ENCODE measurements around the gene MICB. TPM values are rescaled to one million over a fixed set of nuclear protein-coding genes. Genes with fewer than 3 reads are reported as not detected.

Gene MICB
- total RNA-seq, 2 donors from 2014 or later: 5.6 to 6.7 TPM

DNA sequence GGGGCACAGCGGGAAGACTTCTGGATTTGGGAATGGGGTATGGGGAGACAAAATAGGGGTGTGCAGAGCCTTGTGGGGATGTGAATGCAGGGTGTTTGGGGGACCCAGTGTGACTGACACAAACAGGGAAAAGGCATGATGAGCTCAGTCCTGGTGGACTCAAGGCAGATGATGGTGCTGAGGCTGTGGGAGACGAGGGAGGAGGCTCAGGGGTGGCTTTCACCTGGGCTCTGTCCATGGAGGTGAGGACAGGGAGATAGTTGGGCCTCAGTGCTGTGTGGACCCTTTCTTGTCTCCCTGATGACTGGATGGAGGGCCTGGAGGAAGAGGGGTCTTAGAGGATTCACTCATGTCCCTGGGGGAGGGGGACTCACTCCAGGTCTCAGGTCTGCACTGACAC, 26.2 kb upstream of the MICB start:
- no peaks in the 10 kb centered on the region for H3K4me1 ChIP-seq
- H3K27me3 ChIP-seq: no peaks in the 10 kb centered on the region
- H3K27ac ChIP-seq: no peak overlapping the region
- no peaks in the 10 kb centered on the region for H3K9me3 ChIP-seq
- TF ChIP-seq CTCF (IDR thresholded peaks at IDR 0.05): no peak
- no peak for DNase-seq
- H3K4me3 ChIP-seq: no peak overlapping the region
- H3K9ac ChIP-seq (ENCODE audit: low read depth in 2 of 2, low read length in 2 of 2): no peak overlapping the region
- intact Hi-C loops (cut with DNase I): no loop called here
- no peaks in the 10 kb centered on the region for H3K36me3 ChIP-seq

DNA sequence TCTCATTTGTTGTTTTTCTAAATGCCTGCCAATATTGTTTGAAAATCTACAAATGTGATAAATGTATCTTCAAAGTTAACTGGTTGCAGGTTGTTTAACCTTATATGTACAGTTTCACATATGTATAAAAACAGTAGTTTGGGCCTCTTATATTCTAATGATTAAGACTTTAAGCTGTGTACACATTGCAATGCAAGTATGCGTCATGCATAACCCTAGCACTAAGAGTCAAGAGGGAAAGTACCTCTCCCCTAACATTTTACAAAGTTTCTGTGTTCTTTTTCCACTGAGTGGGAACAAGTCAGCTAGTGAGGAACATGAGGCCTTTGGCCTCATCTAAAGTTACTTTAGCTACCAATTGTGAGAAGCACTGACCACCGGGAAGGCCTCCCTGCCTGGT, 25.7 kb upstream of the MICB start:
- no peak for DNase-seq
- no peak overlapping the region for H3K9ac ChIP-seq (ENCODE audit: low read depth in 2 of 2, low read length in 2 of 2)
- H3K36me3 ChIP-seq: no peaks in the 10 kb centered on the region
- TF ChIP-seq CTCF (IDR thresholded peaks at IDR 0.05): no peak
- no peak overlapping the region for H3K4me3 ChIP-seq
- no peak overlapping the region for H3K27ac ChIP-seq
- intact Hi-C loops (cut with DNase I): no loop called here
- no peaks in the 10 kb centered on the region for H3K4me1 ChIP-seq
- H3K27me3 ChIP-seq: no peaks in the 10 kb centered on the region
- no peaks in the 10 kb centered on the region for H3K9me3 ChIP-seq

- H3K27me3 ChIP-seq: no peaks in the 10 kb centered on the region
- no peaks in the 10 kb centered on the region for H3K4me1 ChIP-seq
- H3K27ac ChIP-seq: no peak overlapping the region
- TF ChIP-seq CTCF (IDR thresholded peaks at IDR 0.05): no peak
- no peaks in the 10 kb centered on the region for H3K9me3 ChIP-seq
- no peak overlapping the region for H3K4me3 ChIP-seq
- intact Hi-C loops (cut with DNase I): no loop called here
- no peak overlapping the region for H3K9ac ChIP-seq (ENCODE audit: low read depth in 2 of 2, low read length in 2 of 2)
- no peaks in the 10 kb centered on the region for H3K36me3 ChIP-seq
- no peak for DNase-seq
These were observed 24.7 kb upstream of the MICB start for GRCh38 chr6:31473244-31473643.

DNA sequence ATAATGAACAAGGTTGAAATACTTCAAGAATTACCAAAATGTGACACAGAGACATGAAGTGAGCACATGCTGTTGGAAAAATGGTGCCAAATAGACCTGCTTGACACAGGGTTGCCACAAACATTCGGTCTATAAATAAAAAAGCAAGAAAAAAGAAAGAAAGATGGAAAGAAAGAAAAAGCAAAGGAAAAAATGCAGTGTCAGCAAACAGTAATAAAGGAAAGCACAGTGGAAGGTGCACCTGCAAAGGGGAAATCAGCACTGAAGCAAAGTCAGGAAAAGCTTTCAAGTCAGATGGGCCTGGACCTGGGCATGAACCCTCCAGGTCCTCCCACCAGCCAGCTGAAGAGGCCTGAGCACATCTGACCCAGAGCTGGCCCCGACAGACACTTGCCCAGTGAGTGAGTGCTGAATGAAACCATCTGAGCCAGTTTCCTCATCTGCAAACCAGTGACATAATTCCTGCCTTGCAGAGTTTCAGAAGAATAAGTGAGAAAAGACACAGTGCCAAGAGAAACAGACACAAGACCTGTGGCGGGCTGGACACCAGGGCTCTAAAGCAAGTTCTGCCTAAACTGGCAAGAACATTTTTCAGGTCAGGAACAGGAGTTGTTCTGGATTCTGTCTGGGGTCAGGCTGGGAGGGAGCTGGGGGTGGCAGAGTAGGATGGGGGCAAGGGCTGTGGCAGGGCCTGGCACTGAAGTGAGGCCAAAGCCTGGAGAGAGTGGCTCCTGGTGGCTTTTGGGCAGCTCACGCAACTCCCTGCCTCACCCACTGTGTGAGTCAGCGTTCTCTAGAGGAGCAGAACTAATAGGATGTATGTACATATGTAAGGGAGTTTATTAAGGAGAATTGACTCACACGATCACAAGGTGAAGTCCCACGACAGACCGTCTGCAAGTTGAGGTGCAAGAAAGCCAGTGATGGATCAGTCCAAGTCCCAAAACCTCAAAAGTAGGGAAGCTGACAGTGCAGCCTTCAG, 23.9 kb upstream of the MICB start:
- Histone ChIP-seq H3K27me3 (no peaks in the 10 kb centered on the region), H3K4me3 (no peak overlapping the region), H3K9me3 (no peaks in the 10 kb centered on the region), H3K4me1 (no peaks in the 10 kb centered on the region), H3K9ac (ENCODE audit: low read depth in 2 of 2, low read length in 2 of 2) (no peak overlapping the region), H3K27ac (no peak overlapping the region), H3K36me3 (no peaks in the 10 kb centered on the region)
- no peak for TF ChIP-seq CTCF (IDR thresholded peaks at IDR 0.05)
- intact Hi-C loops (cut with DNase I): no loop called here
- no peak for DNase-seq

DNA sequence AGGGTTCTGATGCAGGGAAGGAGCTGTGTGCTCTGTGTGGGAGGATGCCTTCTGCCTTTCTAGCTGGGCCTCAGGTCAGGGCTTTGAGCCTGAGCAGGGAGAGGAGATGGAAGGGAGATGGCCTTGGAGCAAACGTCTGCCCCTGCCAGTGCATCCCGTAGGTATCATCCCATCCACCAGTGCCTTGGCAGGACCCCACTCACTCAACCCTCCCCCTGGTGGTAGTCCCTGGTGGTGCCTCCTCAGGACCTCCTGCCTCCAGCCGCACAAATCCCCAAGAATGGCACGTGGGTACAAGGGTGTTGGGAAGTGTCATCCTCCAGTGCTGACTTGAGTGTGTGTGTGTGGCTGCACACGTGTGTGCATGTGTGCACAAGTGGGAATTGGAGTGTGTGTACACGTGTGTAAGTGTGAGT, 23.1 kb upstream of the MICB start:
- Histone ChIP-seq H3K9ac (ENCODE audit: low read depth in 2 of 2, low read length in 2 of 2) (no peak overlapping the region), H3K4me3 (no peak overlapping the region), H3K27me3 (no peaks in the 10 kb centered on the region), H3K4me1 (no peaks in the 10 kb centered on the region), H3K9me3 (no peaks in the 10 kb centered on the region), H3K36me3 (no peaks in the 10 kb centered on the region), H3K27ac (no peak overlapping the region)
- no peak for TF ChIP-seq CTCF (IDR thresholded peaks at IDR 0.05)
- DNase-seq: no peak
- intact Hi-C loops (cut with DNase I): no loop called here
